GM21723 (cell line): ENCODE results near the gene LRRC36.

Source experiments
- ATAC-seq: cut with Tn5 transposase; IDR thresholded peaks from one replicate; pipeline ENCODE4 v1.9.1; 2021; ENCODE audit warnings: mild to moderate bottlenecking, moderate library complexity; ENCODE audit not compliant: unreplicated experiment

The LRRC36 gene

DNA sequence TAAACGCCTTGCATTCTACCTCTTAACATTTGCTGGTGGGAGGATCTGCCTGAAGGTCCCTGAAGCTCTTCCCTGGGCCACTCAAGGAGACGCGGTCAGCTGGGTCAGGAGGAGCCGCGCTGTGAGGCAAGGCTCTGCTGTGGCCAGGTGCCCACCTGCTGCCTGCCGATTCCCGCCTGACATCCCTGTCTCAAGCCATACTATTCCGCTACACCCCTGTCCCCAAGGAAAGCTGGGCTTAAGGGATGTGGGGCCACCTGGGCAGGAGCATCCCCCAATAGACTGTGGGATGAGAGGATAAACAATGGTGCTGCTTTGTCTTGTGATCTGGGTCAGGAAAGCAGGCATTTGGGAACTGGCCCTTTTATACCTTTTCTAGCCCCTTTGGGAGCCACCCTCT, 61.6 kb downstream of the LRRC36 start:
- ATAC-seq: no peak

- ATAC-seq: no peak
Observed at GRCh38 chr16:67388591-67388990, 62.0 kb downstream of the LRRC36 start.

DNA sequence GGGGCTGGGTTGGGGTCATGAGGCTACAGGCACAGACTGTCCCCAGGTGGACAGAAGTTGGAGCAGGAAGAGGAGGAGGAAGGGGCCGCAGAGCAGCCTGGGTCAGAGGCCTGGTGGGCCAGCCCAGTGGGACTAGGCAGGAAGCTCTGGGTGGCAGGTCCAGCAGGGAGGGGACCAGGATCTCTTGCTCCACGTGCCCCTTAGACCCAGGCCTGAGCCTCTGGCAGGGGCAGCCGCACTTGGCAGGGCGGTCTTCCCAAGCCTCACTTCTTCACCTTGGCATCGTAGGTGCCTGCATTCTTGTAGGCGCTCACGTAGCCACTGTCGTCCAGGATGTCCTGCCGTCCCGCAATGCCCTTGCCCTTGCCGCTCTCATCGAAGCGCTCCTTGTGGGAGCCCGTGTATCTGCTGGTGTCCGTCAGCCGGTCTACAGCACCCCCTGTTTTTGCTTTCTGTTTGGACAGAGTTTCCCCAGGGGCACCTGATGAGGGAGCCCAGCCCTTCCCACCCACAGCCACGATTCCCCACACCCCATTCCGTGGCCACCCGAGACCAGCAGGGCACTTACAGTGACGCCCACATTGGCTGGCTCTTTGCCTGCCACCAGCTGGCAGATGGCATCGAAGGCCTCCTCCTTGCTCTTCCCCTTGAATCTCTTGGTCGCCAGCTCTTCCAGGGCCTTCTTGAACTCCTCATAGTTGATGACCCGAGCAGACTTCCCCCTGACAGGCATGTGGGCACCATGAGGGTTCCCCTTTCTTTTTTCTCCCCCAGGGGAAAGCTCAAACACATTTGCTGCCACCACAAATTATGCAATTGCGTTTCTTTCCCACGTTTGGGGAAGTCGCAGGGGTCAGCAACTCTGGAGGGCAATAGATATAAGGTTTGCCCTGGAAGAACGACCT, 63.5 kb downstream of the LRRC36 start:
- no peak for ATAC-seq

- no peak for ATAC-seq
Observed at GRCh38 chr16:67390816-67391423, 64.3 kb downstream of the LRRC36 start.

GRCh38 chr16:67391424-67392300, 65.0 kb downstream of the LRRC36 start:
- ATAC-seq: no peak

- no peak for ATAC-seq
Observed at GRCh38 chr16:67392301-67393059, 65.9 kb downstream of the LRRC36 start.

DNA sequence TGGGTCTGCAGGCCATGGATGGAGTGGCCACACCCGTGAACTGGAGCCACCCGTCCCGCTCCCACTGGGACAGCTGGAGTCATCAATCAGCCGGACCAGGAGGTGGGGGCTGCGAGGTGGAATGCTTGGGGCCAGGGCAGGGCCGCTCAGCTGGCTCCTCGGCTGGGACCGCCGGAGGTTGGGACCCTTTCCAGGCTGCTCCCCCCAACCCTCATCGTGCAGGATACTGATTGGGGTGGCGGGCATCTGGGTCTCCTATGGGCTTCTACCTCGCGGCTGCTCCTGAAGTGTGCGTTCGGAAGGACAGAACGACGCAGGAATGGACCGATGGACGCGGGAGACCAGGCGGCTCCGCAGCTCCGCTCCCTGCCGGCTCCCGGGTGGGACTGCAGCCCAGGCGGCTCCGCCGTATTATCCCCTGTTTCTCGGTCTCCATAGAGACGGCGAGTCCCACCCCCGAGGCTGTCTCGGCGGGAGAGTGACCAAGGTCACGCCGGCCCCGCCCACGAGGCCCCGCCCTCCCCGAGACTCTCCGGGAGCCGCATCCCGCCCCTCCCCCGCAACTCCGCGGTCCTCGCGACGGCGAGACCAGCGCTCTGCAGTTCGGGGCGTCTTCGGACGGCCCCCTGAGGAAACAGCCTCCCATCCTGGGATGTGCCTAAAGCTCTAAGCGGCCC, 66.6 kb downstream of the LRRC36 start, which contains the start of gene TPPP3:
Gene TPPP3 (minus strand): TSS at position 388 of the 677 bp plus-strand sequence. CDS start 2,387 bp downstream, outside the sequence.
- no peak for ATAC-seq

GRCh38 chr16:67393788-67394154, 67.2 kb downstream of the LRRC36 start:
- ATAC-seq: no peak

DNA sequence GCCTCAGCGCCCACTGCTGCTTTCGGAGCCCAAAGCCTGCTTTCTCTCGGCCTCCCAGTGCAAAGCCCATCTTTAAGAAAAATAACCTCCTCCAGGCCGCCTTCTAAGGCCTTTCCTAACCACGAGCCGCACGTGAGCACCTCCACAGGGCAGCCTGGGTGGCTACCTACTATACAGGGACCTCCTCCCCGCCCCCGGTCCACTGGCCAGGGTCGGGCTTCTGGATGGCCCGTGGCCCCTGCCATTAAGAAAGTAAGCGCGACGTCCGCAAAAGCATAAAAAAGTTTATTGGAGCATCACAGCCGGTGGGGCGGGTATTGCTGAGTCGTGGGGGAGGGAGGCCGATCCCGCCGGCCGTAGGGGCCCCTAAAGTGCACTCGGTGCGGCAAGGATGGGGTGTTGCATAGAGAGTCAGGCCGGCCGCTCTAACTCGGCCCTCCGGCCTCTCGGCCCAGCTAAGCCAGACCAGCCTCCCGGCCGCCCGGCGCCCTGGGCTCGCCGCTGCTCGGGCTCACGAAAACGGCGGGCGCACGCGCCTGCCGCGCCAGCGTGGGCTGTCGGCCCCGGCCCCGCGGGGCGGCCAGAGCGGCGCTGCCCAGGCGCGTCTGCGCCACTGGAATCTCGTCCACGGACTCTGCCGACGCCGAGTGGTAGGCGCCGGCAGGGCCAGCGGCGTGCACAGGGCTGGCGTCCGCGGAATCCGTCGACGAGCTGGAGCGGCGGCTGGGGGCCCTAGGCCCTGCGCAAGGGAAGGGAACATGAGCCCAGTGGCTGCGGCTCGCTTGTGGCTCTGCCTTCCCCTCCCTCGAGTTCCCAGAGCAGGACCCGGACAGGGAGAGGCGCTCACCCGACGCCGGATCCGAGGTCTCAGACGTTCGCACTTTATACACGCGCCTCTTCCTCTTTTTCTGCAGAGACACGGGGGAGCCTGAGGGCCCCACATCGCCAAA, 67.8 kb downstream of the LRRC36 start:
- ATAC-seq: no peak

DNA sequence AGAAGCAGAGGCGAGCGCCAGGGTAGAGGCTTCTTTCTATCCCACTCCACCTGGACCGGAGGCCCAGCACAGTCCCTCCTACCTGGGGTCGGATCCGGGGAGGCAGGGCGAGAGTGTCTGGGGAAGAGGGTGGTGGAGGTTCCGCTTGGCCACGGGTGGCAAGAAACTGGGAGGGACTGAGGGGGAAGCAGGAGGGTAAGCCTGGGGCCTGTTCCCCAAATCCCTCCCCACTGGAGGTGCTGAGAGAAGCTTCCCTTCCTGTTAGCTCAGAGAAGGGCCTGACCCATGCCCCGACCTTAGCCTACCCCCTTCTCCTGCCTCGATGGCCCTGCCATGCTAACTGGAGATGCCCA, 68.5 kb downstream of the LRRC36 start:
- ATAC-seq: no peak

DNA sequence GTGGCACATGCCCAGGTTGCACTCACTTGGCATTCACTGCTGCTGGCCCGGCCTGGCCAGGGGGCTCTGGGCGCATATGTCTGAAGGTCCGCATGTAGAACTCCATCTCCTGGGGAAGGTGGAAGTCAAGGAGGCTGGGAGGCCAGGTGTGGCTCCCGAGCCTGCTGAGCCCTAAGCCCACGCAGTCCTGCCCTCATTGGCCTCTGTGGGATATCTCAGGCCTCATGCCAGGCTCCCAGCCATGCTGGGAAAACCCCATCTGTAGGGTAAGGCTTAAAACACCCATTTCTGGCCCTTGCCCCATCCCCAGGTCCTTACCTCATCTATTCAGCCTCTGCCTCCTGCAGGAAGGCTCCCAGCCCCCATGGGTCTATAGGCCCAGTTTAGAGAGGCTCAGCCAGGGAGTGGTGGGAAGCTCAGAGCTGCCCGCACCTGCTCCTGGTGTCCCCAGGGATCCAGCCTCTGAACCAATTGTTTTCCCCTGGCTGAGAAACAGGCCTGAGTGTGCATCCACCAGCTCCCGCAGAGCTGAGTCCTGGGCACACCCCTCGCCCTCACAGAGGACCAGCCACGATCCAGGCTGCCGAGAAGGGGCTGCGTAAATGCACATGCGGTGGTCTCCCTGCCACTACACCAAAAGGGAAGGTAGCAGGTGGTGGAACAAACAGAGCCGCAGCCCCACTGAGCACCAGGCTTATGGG, 69.0 kb downstream of the LRRC36 start:
- ATAC-seq: no peak

DNA sequence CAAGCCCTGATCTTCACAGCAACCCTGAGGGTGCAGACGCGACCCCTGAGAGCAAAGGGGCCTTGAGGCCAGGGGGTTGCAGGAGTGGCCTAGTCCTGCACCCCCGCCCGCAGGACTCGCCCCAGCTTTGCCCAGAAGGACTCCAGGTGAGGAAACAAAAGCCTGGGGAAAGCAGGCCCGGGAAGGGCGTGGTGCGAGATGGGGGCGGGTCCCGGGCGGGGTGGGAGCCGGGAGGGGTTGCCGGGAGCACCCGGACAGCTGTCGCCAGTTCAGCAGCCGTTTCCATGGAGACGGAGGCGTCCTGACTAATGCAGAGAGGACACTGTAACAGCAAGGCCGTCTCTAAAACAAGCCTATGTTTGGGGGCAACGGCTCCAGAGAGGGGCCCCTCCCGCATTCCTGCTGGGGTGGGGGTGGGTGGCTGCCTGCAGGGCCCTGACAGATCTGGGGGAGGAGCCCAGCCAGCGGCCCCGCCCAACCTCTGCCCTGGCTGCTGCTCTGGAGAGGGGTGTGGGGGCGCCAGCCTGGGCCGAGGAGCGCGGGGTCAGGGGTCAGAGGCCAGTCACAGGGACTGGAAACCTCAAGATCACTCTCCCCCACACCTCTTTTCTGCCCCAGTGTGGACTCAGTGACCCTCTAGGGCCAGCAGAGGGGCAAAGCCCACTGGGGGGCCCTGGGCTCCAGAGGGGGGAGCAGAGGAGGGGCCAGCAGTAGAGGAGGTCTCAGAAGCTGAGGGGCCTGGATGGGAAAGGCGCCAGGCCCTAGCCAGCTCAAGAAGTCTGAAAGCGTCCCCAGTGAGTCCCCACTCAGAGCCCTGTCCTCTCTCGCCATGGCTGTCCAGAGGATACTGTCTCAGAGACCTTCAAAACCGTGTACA, 69.8 kb downstream of the LRRC36 start:
- ATAC-seq: no peak

- ATAC-seq: no peak
Observed at GRCh38 chr16:67397036-67397801, 70.6 kb downstream of the LRRC36 start.

GRCh38 chr16:67397812-67398545, 71.4 kb downstream of the LRRC36 start:
- ATAC-seq: no peak

GRCh38 chr16:67398546-67399217, 72.1 kb downstream of the LRRC36 start:
- ATAC-seq: no peak
